Brain microvascular endothelial cell (primary cell): ENCODE results near the gene RABAC1.
"Not testable (repeated sequence)": the region's sequence is repeated elsewhere in the genome, so short reads cannot be mapped to it uniquely, and the experiment has no call there.

ENCODE experiments used
- DNase-seq: peaks from one replicate; pipeline ENCODE4 v3.0.0-alpha.2; 2020
- H3K27ac ChIP-seq: fragments of 250-450 bp; sonication (Bioruptor Pico); 2 replicates; pipeline ENCODE4 v1.5.1; 2020; ENCODE audit warnings: mild to moderate bottlenecking, moderate library complexity
- H3K27me3 ChIP-seq: fragments of 250-450 bp; sonication (Bioruptor Pico); replicated peaks from 2 replicates; pipeline ENCODE4 v1.5.1; 2020; ENCODE audit warnings: mild to moderate bottlenecking
- H3K36me3 ChIP-seq: fragments of 250-450 bp; sonication (Bioruptor Pico); replicated peaks from 2 replicates; pipeline ENCODE4 v1.5.1; 2020; ENCODE audit warnings: mild to moderate bottlenecking
- H3K4me3 ChIP-seq: 2 replicates; pipeline ENCODE4 v1.5.1; 2011; ENCODE audit warnings: low read depth, mild to moderate bottlenecking, control low read depth, low read length, moderate library complexity
- in situ Hi-C: cut with HindIII; loops from 2 replicates; pipeline ENCODE4 v1.10.0; 2017; ENCODE audit warnings: low sequenced_read_pairs, low pct_ligation_motif_present
- TF ChIP-seq, protein P1 (sequence below): IDR thresholded peaks from 2 replicates; pipeline ENCODE4 v1.5.1; 2011; ENCODE audit warnings: low read depth, mild to moderate bottlenecking, moderate library complexity, low read length, control low read depth, inconsistent platforms; ENCODE audit errors: missing control alignments

The RABAC1 gene

DNA sequence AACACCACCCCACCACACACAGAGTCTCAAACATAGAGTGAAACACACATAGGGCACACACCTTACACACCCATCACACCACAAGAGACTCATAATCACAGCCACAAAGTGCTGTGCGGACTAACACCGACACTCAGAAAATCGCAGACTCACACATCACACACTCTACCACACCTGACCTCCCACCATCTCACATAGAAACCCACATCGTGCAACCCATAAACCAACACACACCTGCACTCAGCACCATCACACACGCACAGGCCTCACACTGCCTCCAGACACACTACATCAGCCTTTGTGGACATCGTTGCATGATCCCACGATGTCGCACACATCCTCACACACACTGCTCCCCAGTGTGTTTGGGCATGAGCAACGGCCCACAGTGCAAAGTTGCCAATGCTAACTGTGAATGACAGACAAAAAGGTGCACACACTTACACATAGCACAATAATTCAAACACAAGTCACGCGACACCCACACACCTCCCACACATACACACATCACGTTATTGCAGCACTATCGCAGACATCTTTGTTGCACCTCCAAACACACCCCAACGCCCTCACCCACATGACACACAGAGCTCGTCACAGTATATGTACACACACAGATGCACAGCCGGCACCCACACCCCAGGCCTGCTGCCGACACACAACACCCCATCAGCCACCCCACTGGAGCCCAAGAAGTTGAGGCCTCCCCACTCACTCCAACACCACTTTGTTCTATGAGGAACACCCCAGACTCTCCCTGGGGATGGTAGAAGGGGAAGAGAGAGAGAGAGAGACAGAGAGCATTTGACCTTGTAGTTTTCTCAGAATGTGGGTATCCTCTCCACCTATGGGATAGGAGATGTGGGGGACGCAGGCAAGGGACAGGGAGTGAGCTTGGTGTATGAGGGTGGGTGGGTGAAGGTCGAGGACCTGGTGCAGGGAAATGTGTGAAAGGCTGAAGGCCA, 36.2 kb upstream of the RABAC1 start:
- TF ChIP-seq, protein P1, sequence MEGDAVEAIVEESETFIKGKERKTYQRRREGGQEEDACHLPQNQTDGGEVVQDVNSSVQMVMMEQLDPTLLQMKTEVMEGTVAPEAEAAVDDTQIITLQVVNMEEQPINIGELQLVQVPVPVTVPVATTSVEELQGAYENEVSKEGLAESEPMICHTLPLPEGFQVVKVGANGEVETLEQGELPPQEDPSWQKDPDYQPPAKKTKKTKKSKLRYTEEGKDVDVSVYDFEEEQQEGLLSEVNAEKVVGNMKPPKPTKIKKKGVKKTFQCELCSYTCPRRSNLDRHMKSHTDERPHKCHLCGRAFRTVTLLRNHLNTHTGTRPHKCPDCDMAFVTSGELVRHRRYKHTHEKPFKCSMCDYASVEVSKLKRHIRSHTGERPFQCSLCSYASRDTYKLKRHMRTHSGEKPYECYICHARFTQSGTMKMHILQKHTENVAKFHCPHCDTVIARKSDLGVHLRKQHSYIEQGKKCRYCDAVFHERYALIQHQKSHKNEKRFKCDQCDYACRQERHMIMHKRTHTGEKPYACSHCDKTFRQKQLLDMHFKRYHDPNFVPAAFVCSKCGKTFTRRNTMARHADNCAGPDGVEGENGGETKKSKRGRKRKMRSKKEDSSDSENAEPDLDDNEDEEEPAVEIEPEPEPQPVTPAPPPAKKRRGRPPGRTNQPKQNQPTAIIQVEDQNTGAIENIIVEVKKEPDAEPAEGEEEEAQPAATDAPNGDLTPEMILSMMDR: no peak
- DNase-seq: no peak
- H3K36me3 ChIP-seq: no peaks in the 10 kb centered on the region
- H3K27ac ChIP-seq: no peak overlapping the region
- in situ Hi-C loops: no loop called here
- H3K27me3 ChIP-seq: peaks cover 46% of the 10 kb centered on the region
- no peak overlapping the region for H3K4me3 ChIP-seq

DNA sequence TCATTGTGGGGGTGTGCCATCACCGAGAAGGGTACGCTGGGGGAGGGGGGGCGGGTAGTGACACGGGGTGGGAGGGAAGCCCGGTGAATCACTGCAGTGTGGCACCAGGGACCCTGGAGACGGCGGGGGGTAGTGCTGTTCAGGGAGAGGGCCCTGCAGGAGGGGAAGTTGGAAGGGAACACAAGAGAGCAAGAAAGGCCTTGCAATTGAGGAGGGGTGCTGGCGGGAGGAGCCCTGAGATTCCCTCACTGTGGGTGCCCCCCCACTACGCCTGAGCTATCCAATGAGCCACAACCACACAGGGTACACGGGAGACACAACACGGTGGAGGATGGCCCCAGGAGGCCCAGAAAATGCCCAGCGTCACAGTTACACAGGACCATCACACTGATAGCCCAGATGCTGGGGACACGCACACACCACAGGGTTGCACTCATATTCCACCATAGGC, 35.4 kb upstream of the RABAC1 start:
- H3K36me3 ChIP-seq: no peaks in the 10 kb centered on the region
- TF ChIP-seq, protein P1: no peak
- no peak overlapping the region for H3K27ac ChIP-seq
- DNase-seq: no peak
- peaks cover 41% of the 10 kb centered on the region for H3K27me3 ChIP-seq
- H3K4me3 ChIP-seq: no peak overlapping the region
- in situ Hi-C loops: no loop called here

GRCh38 chr19:41993612-41994483, 34.7 kb upstream of the RABAC1 start, which contains the start of gene ATP1A3:
Gene ATP1A3 (minus strand): TSS chr19:41994230. CDS start chr19:41994076, 154 bp downstream.
- Histone ChIP-seq H3K36me3 (no peaks in the 10 kb centered on the region), H3K27ac (no peak within 1 kb of the TSS), H3K27me3 (peaks cover 35% of the 10 kb centered on the region), H3K4me3 (peak within 1 kb of the TSS; percentile 12)
- in situ Hi-C loops: no loop called here
- peak; percentile 20 for DNase-seq
- TF ChIP-seq, protein P1: no peak

DNA sequence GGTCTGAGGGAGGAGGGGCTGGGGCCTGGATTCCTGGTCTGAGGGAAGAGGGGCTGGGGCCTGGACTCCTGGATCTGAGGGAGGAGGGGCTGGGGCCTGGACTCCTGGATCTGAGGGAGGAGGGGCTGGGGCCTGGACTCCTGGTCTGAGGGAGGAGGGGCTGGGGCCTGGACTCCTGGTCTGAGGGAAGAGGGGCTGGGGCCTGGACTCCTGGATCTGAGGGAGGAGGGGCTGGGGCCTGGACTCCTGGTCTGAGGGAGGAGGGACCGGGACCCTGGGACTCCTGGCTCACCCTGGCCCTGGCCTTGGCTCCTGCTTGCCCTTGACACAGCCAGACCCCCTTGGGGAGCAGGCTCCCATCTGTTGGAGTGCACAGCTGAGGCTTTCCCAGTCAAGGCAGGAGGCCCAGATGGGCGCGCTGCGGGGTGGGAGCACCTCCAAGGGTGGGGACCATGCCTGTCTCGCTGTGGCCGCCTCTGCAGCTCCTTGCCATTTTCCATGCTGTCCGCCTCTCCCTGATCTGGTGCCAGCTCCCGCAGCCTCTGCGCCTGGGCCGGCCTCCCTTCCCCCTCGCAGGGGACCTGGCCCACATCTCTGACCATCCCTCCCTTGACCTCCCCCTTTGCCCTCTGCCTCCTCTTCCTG, 32.9 kb upstream of the RABAC1 start:
- H3K36me3 ChIP-seq, H3K4me3 ChIP-seq, DNase-seq, in situ Hi-C loops, H3K27ac ChIP-seq: not testable (repeated sequence)
- peaks cover 21% of the 10 kb centered on the region for H3K27me3 ChIP-seq

DNA sequence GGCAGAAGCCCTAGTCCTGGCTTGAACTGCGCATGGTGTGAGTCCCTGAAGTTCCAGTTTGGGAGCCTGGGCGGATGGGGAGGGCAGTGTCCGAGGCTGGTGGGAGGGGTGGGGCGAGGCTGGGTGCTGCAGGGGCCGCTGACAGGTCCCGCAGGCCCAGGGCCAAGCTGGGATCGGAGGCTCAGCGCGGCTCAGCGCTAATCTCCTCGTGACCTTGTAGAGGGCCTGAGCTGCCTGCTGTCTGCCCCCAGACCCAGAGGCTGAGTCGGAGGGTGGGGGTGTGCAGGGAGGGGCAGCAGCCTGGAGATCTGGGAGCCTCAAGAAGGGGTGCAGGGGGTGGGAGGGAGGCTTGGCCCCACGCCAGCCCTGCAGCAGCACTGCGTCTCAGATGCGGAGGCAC, 31.9 kb upstream of the RABAC1 start:
- no peak overlapping the region for H3K4me3 ChIP-seq
- DNase-seq: no peak
- H3K27me3 ChIP-seq: peaks cover 20% of the 10 kb centered on the region
- no peaks in the 10 kb centered on the region for H3K36me3 ChIP-seq
- in situ Hi-C loops: no loop called here
- H3K27ac ChIP-seq: no peak overlapping the region
- TF ChIP-seq, protein P1: no peak
